HG02678 (cell line): Measurements from ENCODE around the gene HECTD3.
"Not testable (repeated sequence)": the region's sequence is repeated elsewhere in the genome, so short reads cannot be mapped to it uniquely, and the experiment has no call there.

Source experiments
- ATAC-seq: cut with Tn5 transposase; IDR thresholded peaks from one replicate; pipeline ENCODE4 v1.9.1; 2021; ENCODE audit warnings: mild to moderate bottlenecking, moderate library complexity; ENCODE audit not compliant: unreplicated experiment

Gene HECTD3

GRCh38 chr1:45014321-45015028, 3.4 kb upstream of the HECTD3 start:
- no peak for ATAC-seq

- no peak for ATAC-seq
Measured at GRCh38 chr1:45013551-45014209, 2.6 kb upstream of the HECTD3 start.

GRCh38 chr1:45012639-45013278, 1.6 kb upstream of the HECTD3 start:
- ATAC-seq, result no peak

- ATAC-seq, result peak; percentile 70
Measured at GRCh38 chr1:45011837-45012638, 914 bp upstream of the HECTD3 start, which contains the start of gene UROD. UROD (plus strand) TSS chr1:45012254; CDS start chr1:45012266, 12 bp downstream.

GRCh38 chr1:45009956-45010854, 919 bp downstream of the HECTD3 start:
- ATAC-seq, result no peak

- no peak for ATAC-seq
Measured at GRCh38 chr1:45009296-45009865, 1.7 kb downstream of the HECTD3 start.

- no peak for ATAC-seq
Measured at GRCh38 chr1:45008516-45008915, 2.6 kb downstream of the HECTD3 start.

- ATAC-seq, result no peak
Measured at GRCh38 chr1:45008076-45008475, 3.0 kb downstream of the HECTD3 start.

GRCh38 chr1:45007311-45007710, 3.8 kb downstream of the HECTD3 start:
- ATAC-seq, result no peak

- no peak for ATAC-seq
Measured at GRCh38 chr1:45005761-45006160, 5.4 kb downstream of the HECTD3 start.

GRCh38 chr1:45004281-45004920, 6.7 kb downstream of the HECTD3 start:
- no peak for ATAC-seq

GRCh38 chr1:45003741-45004140, 7.4 kb downstream of the HECTD3 start:
- no peak for ATAC-seq

- ATAC-seq, result no peak
Measured at GRCh38 chr1:45002650-45003645, 8.2 kb downstream of the HECTD3 start.

- ATAC-seq, result not testable (repeated sequence)
Measured at GRCh38 chr1:45001576-45001975, 9.5 kb downstream of the HECTD3 start.

- no peak for ATAC-seq
Measured at GRCh38 chr1:45001011-45001481, 10.1 kb downstream of the HECTD3 start.

- ATAC-seq, result no peak
Measured at GRCh38 chr1:44999232-44999631, 11.9 kb downstream of the HECTD3 start.

GRCh38 chr1:44995467-44996238, 15.5 kb downstream of the HECTD3 start:
- ATAC-seq, result no peak
